ENCODE data around the gene KCNH2.
A peak's percentile ranks its signal among the peaks of the same experiment; 100 is the strongest.

Gene KCNH2

GRCh38 chr7:150992833-150993302, 14.7 kb upstream of the KCNH2 start:
- Histone ChIP-seq H3K27ac (ENCODE audit: low read depth, low read length) (no peak overlapping the region), H3K4me1 (ENCODE audit: control insufficient read depth, insufficient read depth, low read length) (peaks cover 4% of the 10 kb centered on the region; the same call in 1 of the 2 replicates), H3K9ac (ENCODE audit: low read depth, low read length) (no peak overlapping the region)

GRCh38 chr7:150992051-150992640, 14.0 kb upstream of the KCNH2 start:
- Histone ChIP-seq H3K4me3 (ENCODE audit: low read depth, low read length) (no peak overlapping the region), H3K4me1 (ENCODE audit: control insufficient read depth, insufficient read depth, low read length) (peaks cover 4% of the 10 kb centered on the region; the same call in 1 of the 2 replicates), H3K9me3 (ENCODE audit: control insufficient read depth, insufficient read depth, low read length) (no peaks in the 10 kb centered on the region), H3K27me3 (ENCODE audit: control insufficient read depth, insufficient read depth, low read length) (no peaks in the 10 kb centered on the region), H3K27ac (ENCODE audit: low read depth, low read length) (no peak overlapping the region), H3K36me3 (ENCODE audit: control insufficient read depth, insufficient read depth, low read length) (no peaks in the 10 kb centered on the region), H3K9ac (ENCODE audit: low read depth, low read length) (no peak overlapping the region)

More at GRCh38 chr7:150992833-150993302, 14.7 kb upstream of the KCNH2 start:
- Histone ChIP-seq H3K9me3 (ENCODE audit: control insufficient read depth, insufficient read depth, low read length) (no peaks in the 10 kb centered on the region), H3K36me3 (ENCODE audit: control insufficient read depth, insufficient read depth, low read length) (no peaks in the 10 kb centered on the region), H3K27me3 (ENCODE audit: control insufficient read depth, insufficient read depth, low read length) (no peaks in the 10 kb centered on the region), H3K4me3 (ENCODE audit: low read depth, low read length) (no peak overlapping the region)

- no peaks in the 10 kb centered on the region for H3K27me3 ChIP-seq (ENCODE audit: control insufficient read depth, insufficient read depth, low read length)
- H3K4me3 ChIP-seq (ENCODE audit: low read depth, low read length): no peak within 1 kb of the TSS
- H3K36me3 ChIP-seq (ENCODE audit: control insufficient read depth, insufficient read depth, low read length): no peaks in the 10 kb centered on the region
- no peak within 1 kb of the TSS for H3K9ac ChIP-seq (ENCODE audit: low read depth, low read length)
- peaks cover 4% of the 10 kb centered on the region; the same call in 1 of the 2 replicates for H3K4me1 ChIP-seq (ENCODE audit: control insufficient read depth, insufficient read depth, low read length)
- H3K27ac ChIP-seq (ENCODE audit: low read depth, low read length): no peak within 1 kb of the TSS
- no peaks in the 10 kb centered on the region for H3K9me3 ChIP-seq (ENCODE audit: control insufficient read depth, insufficient read depth, low read length)
These were observed 12.5 kb upstream of the KCNH2 start, which contains the start of gene NOS3 for GRCh38 chr7:150990416-150991186. NOS3 (plus strand) TSS chr7:150991017; CDS start chr7:150993804, 2,787 bp downstream.

GRCh38 chr7:150989456-150989855, 11.3 kb upstream of the KCNH2 start:
- Histone ChIP-seq H3K9me3 (ENCODE audit: control insufficient read depth, insufficient read depth, low read length) (no peaks in the 10 kb centered on the region), H3K36me3 (ENCODE audit: control insufficient read depth, insufficient read depth, low read length) (no peaks in the 10 kb centered on the region), H3K4me3 (ENCODE audit: low read depth, low read length) (no peak overlapping the region), H3K4me1 (ENCODE audit: control insufficient read depth, insufficient read depth, low read length) (peaks cover 4% of the 10 kb centered on the region; the same call in 1 of the 2 replicates), H3K27me3 (ENCODE audit: control insufficient read depth, insufficient read depth, low read length) (no peaks in the 10 kb centered on the region), H3K9ac (ENCODE audit: low read depth, low read length) (no peak overlapping the region), H3K27ac (ENCODE audit: low read depth, low read length) (no peak overlapping the region)

GRCh38 chr7:150988230-150989226, 10.4 kb upstream of the KCNH2 start:
- no peaks in the 10 kb centered on the region for H3K9me3 ChIP-seq (ENCODE audit: control insufficient read depth, insufficient read depth, low read length)
- H3K4me1 ChIP-seq (ENCODE audit: control insufficient read depth, insufficient read depth, low read length): peaks cover 4% of the 10 kb centered on the region; the same call in 1 of the 2 replicates
- no peak overlapping the region for H3K27ac ChIP-seq (ENCODE audit: low read depth, low read length)
- H3K9ac ChIP-seq (ENCODE audit: low read depth, low read length): no peak overlapping the region
- H3K27me3 ChIP-seq (ENCODE audit: control insufficient read depth, insufficient read depth, low read length): 0 out of 2 replicates have a peak, but pooled peaks cover 2% of the 10 kb centered on the region
- no peaks in the 10 kb centered on the region for H3K36me3 ChIP-seq (ENCODE audit: control insufficient read depth, insufficient read depth, low read length)
- H3K4me3 ChIP-seq (ENCODE audit: low read depth, low read length): peak overlapping the region; percentile 59

- Histone ChIP-seq H3K4me1 (ENCODE audit: control insufficient read depth, insufficient read depth, low read length) (peaks cover 4% of the 10 kb centered on the region; the same call in 1 of the 2 replicates), H3K4me3 (ENCODE audit: low read depth, low read length) (no peak overlapping the region), H3K9ac (ENCODE audit: low read depth, low read length) (no peak overlapping the region), H3K27ac (ENCODE audit: low read depth, low read length) (no peak overlapping the region), H3K9me3 (ENCODE audit: control insufficient read depth, insufficient read depth, low read length) (no peaks in the 10 kb centered on the region), H3K36me3 (ENCODE audit: control insufficient read depth, insufficient read depth, low read length) (no peaks in the 10 kb centered on the region), H3K27me3 (ENCODE audit: control insufficient read depth, insufficient read depth, low read length) (peaks cover 16% of the 10 kb centered on the region)
These were observed 8.4 kb upstream of the KCNH2 start for GRCh38 chr7:150986556-150986955.

- peaks cover 20% of the 10 kb centered on the region for H3K27me3 ChIP-seq (ENCODE audit: control insufficient read depth, insufficient read depth, low read length)
These were observed 8.0 kb upstream of the KCNH2 start for GRCh38 chr7:150986099-150986512.

GRCh38 chr7:150983893-150984368, 5.8 kb upstream of the KCNH2 start:
- no peaks in the 10 kb centered on the region for H3K36me3 ChIP-seq (ENCODE audit: control insufficient read depth, insufficient read depth, low read length)
- no peak overlapping the region for H3K9ac ChIP-seq (ENCODE audit: low read depth, low read length)
- H3K4me1 ChIP-seq (ENCODE audit: control insufficient read depth, insufficient read depth, low read length): peaks cover 18% of the 10 kb centered on the region
- H3K27me3 ChIP-seq (ENCODE audit: control insufficient read depth, insufficient read depth, low read length): peaks cover 39% of the 10 kb centered on the region
- H3K27ac ChIP-seq (ENCODE audit: low read depth, low read length): no peak overlapping the region
- no peak overlapping the region for H3K4me3 ChIP-seq (ENCODE audit: low read depth, low read length)
- no peaks in the 10 kb centered on the region for H3K9me3 ChIP-seq (ENCODE audit: control insufficient read depth, insufficient read depth, low read length)

More at GRCh38 chr7:150986099-150986512, 8.0 kb upstream of the KCNH2 start:
- Histone ChIP-seq H3K4me1 (ENCODE audit: control insufficient read depth, insufficient read depth, low read length) (peaks cover 4% of the 10 kb centered on the region), H3K36me3 (ENCODE audit: control insufficient read depth, insufficient read depth, low read length) (no peaks in the 10 kb centered on the region), H3K4me3 (ENCODE audit: low read depth, low read length) (no peak overlapping the region), H3K9me3 (ENCODE audit: control insufficient read depth, insufficient read depth, low read length) (no peaks in the 10 kb centered on the region), H3K27ac (ENCODE audit: low read depth, low read length) (no peak overlapping the region), H3K9ac (ENCODE audit: low read depth, low read length) (no peak overlapping the region)

- Histone ChIP-seq H3K27me3 (ENCODE audit: control insufficient read depth, insufficient read depth, low read length) (peaks cover 41% of the 10 kb centered on the region), H3K9ac (ENCODE audit: low read depth, low read length) (no peak overlapping the region), H3K9me3 (ENCODE audit: control insufficient read depth, insufficient read depth, low read length) (no peaks in the 10 kb centered on the region), H3K27ac (ENCODE audit: low read depth, low read length) (no peak overlapping the region), H3K4me3 (ENCODE audit: low read depth, low read length) (no peak overlapping the region), H3K36me3 (ENCODE audit: control insufficient read depth, insufficient read depth, low read length) (no peaks in the 10 kb centered on the region), H3K4me1 (ENCODE audit: control insufficient read depth, insufficient read depth, low read length) (peaks cover 18% of the 10 kb centered on the region)
These were observed 4.2 kb upstream of the KCNH2 start for GRCh38 chr7:150982351-150982750.

GRCh38 chr7:150981644-150982043, 3.5 kb upstream of the KCNH2 start:
- H3K36me3 ChIP-seq (ENCODE audit: control insufficient read depth, insufficient read depth, low read length): no peaks in the 10 kb centered on the region
- peaks cover 48% of the 10 kb centered on the region for H3K27me3 ChIP-seq (ENCODE audit: control insufficient read depth, insufficient read depth, low read length)
- no peak overlapping the region for H3K27ac ChIP-seq (ENCODE audit: low read depth, low read length)
- peaks cover 25% of the 10 kb centered on the region for H3K4me1 ChIP-seq (ENCODE audit: control insufficient read depth, insufficient read depth, low read length)
- H3K9ac ChIP-seq (ENCODE audit: low read depth, low read length): no peak overlapping the region
- no peak overlapping the region for H3K4me3 ChIP-seq (ENCODE audit: low read depth, low read length)
- no peaks in the 10 kb centered on the region for H3K9me3 ChIP-seq (ENCODE audit: control insufficient read depth, insufficient read depth, low read length)
